ENCODE data around the gene BTBD1. TPM values are rescaled to one million over a fixed set of nuclear protein-coding genes. Genes with fewer than 3 reads are reported as not detected.

BTBD1 gene
- polyA plus RNA-seq, 2 of the 4 experiments (the other 2 are of a cell fraction): 53.1 to 95.8 TPM

DNA sequence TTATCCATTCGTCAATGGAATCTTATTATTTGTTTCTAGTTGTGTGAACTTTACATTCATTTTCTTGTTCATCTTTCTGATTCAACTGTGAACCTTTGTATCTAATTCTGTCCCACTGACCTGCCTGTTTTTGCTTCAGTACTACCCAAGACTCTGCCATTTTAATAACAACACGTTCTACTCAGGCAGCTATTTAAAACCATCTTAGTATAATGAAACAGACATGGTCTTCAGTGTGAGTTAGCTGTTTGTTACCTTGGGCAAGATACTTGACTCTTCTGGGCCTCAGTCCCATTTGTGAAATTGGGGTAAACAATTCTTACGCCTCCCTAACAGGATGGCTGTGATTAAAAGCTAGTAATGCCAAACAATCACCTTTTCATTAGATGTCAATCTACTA, 1.6 kb downstream of the BTBD1 start:
- no peaks in the 10 kb centered on the region for H3K9me3 ChIP-seq
- no peak for TF ChIP-seq JUN (IDR thresholded peaks at IDR 0.05)
- TF ChIP-seq, protein P1, sequence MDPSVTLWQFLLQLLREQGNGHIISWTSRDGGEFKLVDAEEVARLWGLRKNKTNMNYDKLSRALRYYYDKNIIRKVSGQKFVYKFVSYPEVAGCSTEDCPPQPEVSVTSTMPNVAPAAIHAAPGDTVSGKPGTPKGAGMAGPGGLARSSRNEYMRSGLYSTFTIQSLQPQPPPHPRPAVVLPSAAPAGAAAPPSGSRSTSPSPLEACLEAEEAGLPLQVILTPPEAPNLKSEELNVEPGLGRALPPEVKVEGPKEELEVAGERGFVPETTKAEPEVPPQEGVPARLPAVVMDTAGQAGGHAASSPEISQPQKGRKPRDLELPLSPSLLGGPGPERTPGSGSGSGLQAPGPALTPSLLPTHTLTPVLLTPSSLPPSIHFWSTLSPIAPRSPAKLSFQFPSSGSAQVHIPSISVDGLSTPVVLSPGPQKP (IDR thresholded peaks at IDR 0.05; ENCODE audit: low read depth, low read length): no peak
- H3K4me2 ChIP-seq: peak overlapping the region; percentile 89
- peaks cover 34% of the 10 kb centered on the region for H3K4me1 ChIP-seq
- ChIA-PET POLR2A (interaction anchor here (0.7 kb wide), 1 partner anchor 9 kb away, joined by 3 read pairs; no protein-coding TSS in a partner anchor), CTCF (interaction anchor here (0.7 to 1.3 kb wide), 3 partner anchors 11 to 54 kb away, joined by 3 to 5 read pairs (median 3); partner anchors contain the start of gene C15orf40)
- FAIRE-seq (no peak), ATAC-seq (no peak), DNase-seq (ENCODE audit: low read depth in 1 of 2, low spot score in 1 of 2) (no peak)
- H3K27ac ChIP-seq: peak overlapping the region; percentile 98; a peak in 3 of 6 replicates
- WGBS (ENCODE audit: missing lambda C conversion rate): 36% methylated on average over 3 of the region's 3 CpGs
- peak overlapping the region; percentile 80 for H3K4me3 ChIP-seq

DNA sequence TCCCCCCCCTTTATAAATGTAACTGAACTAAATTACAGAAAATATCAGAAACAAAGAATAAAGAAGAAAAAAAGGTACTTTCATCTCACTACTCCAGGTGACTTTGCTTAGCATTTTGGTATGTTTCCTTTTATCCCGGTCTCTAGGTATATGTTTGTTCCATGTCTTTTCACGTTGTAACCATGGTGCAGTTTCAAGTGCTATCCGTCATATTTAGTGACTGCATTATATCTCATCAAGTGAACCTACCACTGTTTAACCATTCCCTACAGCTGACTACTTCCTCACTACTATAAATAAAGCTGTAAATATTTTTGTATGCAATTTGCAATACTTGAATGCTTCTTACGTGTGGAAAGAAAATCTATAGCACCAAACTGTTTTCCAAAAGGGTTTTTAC, 2.2 kb downstream of the BTBD1 start:
- H3K9me3 ChIP-seq: no peaks in the 10 kb centered on the region
- peak overlapping the region; percentile 80 for H3K4me3 ChIP-seq
- ChIA-PET POLR2A (interaction anchor here (0.7 kb wide), 1 partner anchor 8 kb away, joined by 3 read pairs; no protein-coding TSS in a partner anchor), CTCF (interaction anchor here (1.3 kb wide), 2 partner anchors 10 to 54 kb away, joined by 3 to 5 read pairs; partner anchors contain the start of gene C15orf40)
- peaks cover 34% of the 10 kb centered on the region for H3K4me1 ChIP-seq
- no peak for ATAC-seq
- peak overlapping the region; percentile 89 for H3K4me2 ChIP-seq
- TF ChIP-seq NR3C1 (IDR thresholded peaks at IDR 0.05): no peak
- TF ChIP-seq TFCP2L1 (CRISPR knock-in tag; IDR thresholded peaks at IDR 0.05): no peak
- no peak for TF ChIP-seq HDAC2 (IDR thresholded peaks at IDR 0.05)
- no peak for TF ChIP-seq CBX8 (IDR thresholded peaks at IDR 0.05)
- no peak for TF ChIP-seq HOXB5 (CRISPR knock-in tag; IDR thresholded peaks at IDR 0.05)
- no peak for TF ChIP-seq EHMT2 (IDR thresholded peaks at IDR 0.05; ENCODE audit: low read depth)
- no peak for TF ChIP-seq NPAS2 (CRISPR knock-in tag; IDR thresholded peaks at IDR 0.05; ENCODE audit: borderline replicate concordance)
- no peak for TF ChIP-seq PHF8 (IDR thresholded peaks at IDR 0.05; ENCODE audit: borderline replicate concordance, low read depth)
- TF ChIP-seq FOSL2 (IDR thresholded peaks at IDR 0.05): no peak
- no peak for TF ChIP-seq FOSL2 (CRISPR knock-in tag; IDR thresholded peaks at IDR 0.05)
- TF ChIP-seq CHD2 (IDR thresholded peaks at IDR 0.05; ENCODE audit: low read length, partially characterized antibody): no peak
- no peak for TF ChIP-seq NFE2L2 (conservative IDR thresholded peaks at IDR 0.05; ENCODE audit: low read length)
- no peak for TF ChIP-seq ZFP36 (IDR thresholded peaks at IDR 0.05; ENCODE audit: borderline replicate concordance, partially characterized antibody)
- TF ChIP-seq ZNF302 (CRISPR knock-in tag; IDR thresholded peaks at IDR 0.05): no peak
- FAIRE-seq: no peak
- 49% methylated on average over 4 of the region's 4 CpGs for WGBS (ENCODE audit: missing lambda C conversion rate)
- no peak for DNase-seq (ENCODE audit: low read depth in 1 of 2, low spot score in 1 of 2)
- no peak overlapping the region for H3K27ac ChIP-seq

- Histone ChIP-seq H3K4me2 (peak overlapping the region; percentile 89), H3K4me1 (peaks cover 34% of the 10 kb centered on the region), H3K4me3 (no peak overlapping the region), H3K9me3 (no peaks in the 10 kb centered on the region), H3K27ac (no peak overlapping the region)
- ChIA-PET CTCF (interaction anchor here (1.1 kb wide), 1 partner anchor 15 kb away, joined by 3 read pairs; no protein-coding TSS in a partner anchor), POLR2A (no interaction called here)
- TF ChIP-seq REST (IDR thresholded peaks at IDR 0.05): no peak
- no peak for TF ChIP-seq NPAS2 (CRISPR knock-in tag; IDR thresholded peaks at IDR 0.05; ENCODE audit: borderline replicate concordance)
- TF ChIP-seq, protein P2, sequence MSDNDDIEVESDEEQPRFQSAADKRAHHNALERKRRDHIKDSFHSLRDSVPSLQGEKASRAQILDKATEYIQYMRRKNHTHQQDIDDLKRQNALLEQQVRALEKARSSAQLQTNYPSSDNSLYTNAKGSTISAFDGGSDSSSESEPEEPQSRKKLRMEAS (IDR thresholded peaks at IDR 0.05): no peak
- TF ChIP-seq JUN (IDR thresholded peaks at IDR 0.05): no peak
- TF ChIP-seq SMC3 (IDR thresholded peaks at IDR 0.05): no peak
- TF ChIP-seq, protein P3, sequence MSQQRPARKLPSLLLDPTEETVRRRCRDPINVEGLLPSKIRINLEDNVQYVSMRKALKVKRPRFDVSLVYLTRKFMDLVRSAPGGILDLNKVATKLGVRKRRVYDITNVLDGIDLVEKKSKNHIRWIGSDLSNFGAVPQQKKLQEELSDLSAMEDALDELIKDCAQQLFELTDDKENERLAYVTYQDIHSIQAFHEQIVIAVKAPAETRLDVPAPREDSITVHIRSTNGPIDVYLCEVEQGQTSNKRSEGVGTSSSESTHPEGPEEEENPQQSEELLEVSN (IDR thresholded peaks at IDR 0.05; ENCODE audit: borderline replicate concordance, low read depth): no peak
- no peak for TF ChIP-seq KDM1A (IDR thresholded peaks at IDR 0.05; ENCODE audit: low read depth)
- no peak for TF ChIP-seq CBX8 (IDR thresholded peaks at IDR 0.05)
- TF ChIP-seq, protein P4, sequence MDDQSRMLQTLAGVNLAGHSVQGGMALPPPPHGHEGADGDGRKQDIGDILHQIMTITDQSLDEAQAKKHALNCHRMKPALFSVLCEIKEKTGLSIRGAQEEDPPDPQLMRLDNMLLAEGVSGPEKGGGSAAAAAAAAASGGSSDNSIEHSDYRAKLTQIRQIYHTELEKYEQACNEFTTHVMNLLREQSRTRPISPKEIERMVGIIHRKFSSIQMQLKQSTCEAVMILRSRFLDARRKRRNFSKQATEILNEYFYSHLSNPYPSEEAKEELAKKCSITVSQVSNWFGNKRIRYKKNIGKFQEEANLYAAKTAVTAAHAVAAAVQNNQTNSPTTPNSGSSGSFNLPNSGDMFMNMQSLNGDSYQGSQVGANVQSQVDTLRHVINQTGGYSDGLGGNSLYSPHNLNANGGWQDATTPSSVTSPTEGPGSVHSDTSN (IDR thresholded peaks at IDR 0.05): no peak
- no peak for ATAC-seq
- DNase-seq (ENCODE audit: low read depth in 1 of 2, low spot score in 1 of 2): no peak
- 94% methylated on average over 4 of the region's 4 CpGs for WGBS (ENCODE audit: missing lambda C conversion rate)
- no peak for FAIRE-seq
Measured at GRCh38 chr15:83063551-83063950, 3.5 kb downstream of the BTBD1 start.

Data from A549 (cell line).